Measurements from ENCODE around the gene FBXO42. TPM values are rescaled to one million over a fixed set of nuclear protein-coding genes. Genes with fewer than 3 reads are reported as not detected.
"Not testable (repeated sequence)": the region's sequence is repeated elsewhere in the genome, so short reads cannot be mapped to it uniquely, and the experiment has no call there.

Gene FBXO42
- total and polyA plus RNA-seq, 4 donors, result 22.8 to 29.2 (median 27.5) TPM

DNA sequence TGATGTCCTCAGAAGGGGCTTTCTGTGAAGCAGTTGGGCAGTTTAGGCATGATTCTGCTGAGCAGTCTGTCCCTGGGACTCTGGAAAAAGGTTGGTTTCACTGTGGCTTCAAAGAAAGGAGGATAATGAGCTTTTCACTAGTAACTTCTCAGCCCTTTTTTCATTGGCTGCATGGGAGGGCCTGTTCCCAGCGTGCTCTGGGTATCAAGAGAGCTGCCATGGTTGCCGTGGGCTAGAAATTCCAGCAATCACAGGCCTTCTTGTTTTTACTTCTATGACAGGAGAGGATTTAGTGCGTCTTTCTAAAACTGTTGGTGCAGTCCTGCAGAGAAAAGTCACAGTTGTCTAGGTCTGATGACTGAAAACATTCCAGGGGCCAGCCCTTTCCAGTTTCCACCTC lies 22.0 kb upstream of the FBXO42 start:
- H3K4me3 ChIP-seq (ENCODE audit: low read depth, low read length), result no peak overlapping the region
- WGBS (ENCODE audit: insufficient coverage), result no CpG with 5 or more reads among the region's 3 CpGs
- peaks cover 38% of the 10 kb centered on the region for H3K4me1 ChIP-seq (ENCODE audit: control insufficient read depth, insufficient read depth, low read length)
- no peaks in the 10 kb centered on the region for H3K9me3 ChIP-seq (ENCODE audit: control insufficient read depth, insufficient read depth, low read length)
- H3K27me3 ChIP-seq (ENCODE audit: control insufficient read depth, insufficient read depth, low read length), result no peaks in the 10 kb centered on the region
- peak in 3 of 6 donors; percentile 31 to 55 (median 49) for DNase-seq (ENCODE audit: low read depth in 4 of 6, low spot score in 6 of 6)
- no peaks in the 10 kb centered on the region for H3K36me3 ChIP-seq (ENCODE audit: control insufficient read depth, insufficient read depth, low read length)
- H3K27ac ChIP-seq (ENCODE audit: low read depth, low read length), result peak overlapping the region; percentile 61

- no peaks in the 10 kb centered on the region for H3K27me3 ChIP-seq (ENCODE audit: control insufficient read depth, insufficient read depth, low read length)
- H3K4me1 ChIP-seq (ENCODE audit: control insufficient read depth, insufficient read depth, low read length), result peaks cover 40% of the 10 kb centered on the region
- 97% methylated on average over 3 of the region's 3 CpGs for WGBS (ENCODE audit: insufficient coverage)
- no peak overlapping the region for H3K4me3 ChIP-seq (ENCODE audit: low read depth, low read length)
- no peaks in the 10 kb centered on the region for H3K36me3 ChIP-seq (ENCODE audit: control insufficient read depth, insufficient read depth, low read length)
- DNase-seq (ENCODE audit: low read depth in 4 of 6, low spot score in 6 of 6), result no peak
- no peaks in the 10 kb centered on the region for H3K9me3 ChIP-seq (ENCODE audit: control insufficient read depth, insufficient read depth, low read length)
- H3K27ac ChIP-seq (ENCODE audit: low read depth, low read length), result no peak overlapping the region
Observed at GRCh38 chr1:16372535-16373285, 20.4 kb upstream of the FBXO42 start.

GRCh38 chr1:16371725-16372124 lies 19.4 kb upstream of the FBXO42 start:
- no peak for DNase-seq (ENCODE audit: low read depth in 4 of 6, low spot score in 6 of 6)
- H3K4me1 ChIP-seq (ENCODE audit: control insufficient read depth, insufficient read depth, low read length), result peaks cover 33% of the 10 kb centered on the region

DNA sequence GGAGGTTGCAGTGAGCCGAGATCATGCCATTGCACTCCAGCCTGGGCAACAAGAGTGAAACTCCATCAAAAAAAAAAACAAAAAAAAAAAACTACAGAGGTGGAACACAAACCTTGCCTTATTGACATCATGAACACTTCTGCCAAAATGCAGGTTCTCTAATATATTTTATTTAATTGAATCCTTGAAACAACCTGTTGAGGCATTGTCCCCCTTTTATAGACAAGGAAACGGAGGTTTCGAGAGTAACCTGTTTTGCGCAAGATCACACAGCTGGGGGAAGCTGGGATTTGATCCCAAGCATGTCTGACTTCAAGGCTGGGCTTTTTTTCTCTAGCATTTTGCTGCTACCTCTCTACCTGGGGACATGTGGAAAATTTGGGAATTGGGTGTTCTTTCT lies 17.5 kb upstream of the FBXO42 start:
- Histone ChIP-seq H3K4me1 (ENCODE audit: control insufficient read depth, insufficient read depth, low read length) (peaks cover 21% of the 10 kb centered on the region), H3K9me3 (ENCODE audit: control insufficient read depth, insufficient read depth, low read length) (no peaks in the 10 kb centered on the region), H3K4me3 (ENCODE audit: low read depth, low read length) (no peak overlapping the region), H3K27ac (ENCODE audit: low read depth, low read length) (no peak overlapping the region), H3K36me3 (ENCODE audit: control insufficient read depth, insufficient read depth, low read length) (no peaks in the 10 kb centered on the region), H3K27me3 (ENCODE audit: control insufficient read depth, insufficient read depth, low read length) (no peaks in the 10 kb centered on the region)
- no CpG with 5 or more reads among the region's 4 CpGs for WGBS (ENCODE audit: insufficient coverage)
- no peak for DNase-seq (ENCODE audit: low read depth in 4 of 6, low spot score in 6 of 6)

More at GRCh38 chr1:16371725-16372124, 19.4 kb upstream of the FBXO42 start:
- no peak overlapping the region for H3K4me3 ChIP-seq (ENCODE audit: low read depth, low read length)
- WGBS (ENCODE audit: insufficient coverage), result 92% methylated on average over 4 of the region's 5 CpGs
- H3K36me3 ChIP-seq (ENCODE audit: control insufficient read depth, insufficient read depth, low read length), result no peaks in the 10 kb centered on the region
- no peak overlapping the region for H3K27ac ChIP-seq (ENCODE audit: low read depth, low read length)
- H3K9me3 ChIP-seq (ENCODE audit: control insufficient read depth, insufficient read depth, low read length), result no peaks in the 10 kb centered on the region
- no peaks in the 10 kb centered on the region for H3K27me3 ChIP-seq (ENCODE audit: control insufficient read depth, insufficient read depth, low read length)

DNA sequence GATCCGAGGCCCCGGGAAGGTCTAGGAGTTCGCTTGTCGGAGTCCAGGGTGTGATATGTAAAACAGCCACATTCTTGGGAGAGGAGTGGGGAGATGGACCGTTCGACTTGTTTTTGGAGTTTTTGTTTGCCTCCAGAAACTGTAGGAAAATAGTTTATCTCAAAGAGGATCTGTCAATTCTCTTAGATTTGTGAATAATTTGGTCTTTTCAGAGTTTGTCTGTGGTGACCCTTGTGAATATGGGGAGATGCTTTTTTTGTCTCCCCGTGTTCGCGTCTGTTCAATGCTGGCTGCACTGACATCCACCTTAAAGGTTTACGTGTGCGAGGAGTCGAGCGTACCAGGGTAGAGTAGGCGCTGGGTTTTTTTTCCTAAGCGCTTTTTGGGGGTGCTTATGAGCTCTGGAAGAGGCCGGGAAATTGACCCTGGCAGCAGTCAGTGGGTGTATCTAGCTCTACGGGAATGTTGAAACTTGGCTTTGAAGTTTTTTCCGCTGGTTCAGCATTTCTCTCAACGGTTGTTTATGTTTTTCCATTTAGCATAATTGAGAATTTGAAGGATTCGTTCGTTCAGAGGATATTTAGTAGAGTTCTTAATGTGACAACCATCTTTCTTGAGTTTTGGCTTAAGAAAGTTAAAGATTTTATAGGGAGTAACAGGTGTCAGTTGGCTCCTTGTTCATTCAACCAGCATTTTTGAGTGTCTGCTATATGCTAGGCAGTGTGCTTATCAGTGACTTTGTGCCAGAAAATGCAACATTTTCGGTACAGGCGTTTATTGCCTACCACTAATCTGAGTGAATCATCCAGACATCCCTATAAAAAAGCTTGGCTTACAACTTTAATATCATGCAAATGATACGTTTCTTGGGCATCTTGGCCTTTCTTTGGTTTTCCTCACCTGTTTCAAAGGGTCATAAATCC lies 15.9 kb upstream of the FBXO42 start:
- peak in 1 of 6 donors; percentile 36 for DNase-seq (ENCODE audit: low read depth in 4 of 6, low spot score in 6 of 6)
- Histone ChIP-seq H3K36me3 (ENCODE audit: control insufficient read depth, insufficient read depth, low read length) (no peaks in the 10 kb centered on the region), H3K4me1 (ENCODE audit: control insufficient read depth, insufficient read depth, low read length) (peaks cover 6% of the 10 kb centered on the region), H3K9me3 (ENCODE audit: control insufficient read depth, insufficient read depth, low read length) (no peaks in the 10 kb centered on the region), H3K27me3 (ENCODE audit: control insufficient read depth, insufficient read depth, low read length) (no peaks in the 10 kb centered on the region), H3K27ac (ENCODE audit: low read depth, low read length) (peak overlapping the region; percentile 99), H3K4me3 (ENCODE audit: low read depth, low read length) (peak overlapping the region; percentile 86)
- 0% methylated on average over 16 of the region's 24 CpGs for WGBS (ENCODE audit: insufficient coverage)

- H3K36me3 ChIP-seq (ENCODE audit: control insufficient read depth, insufficient read depth, low read length), result no peaks in the 10 kb centered on the region
- 0% methylated on average over 47 of the region's 47 CpGs for WGBS (ENCODE audit: insufficient coverage)
- DNase-seq (ENCODE audit: low read depth in 4 of 6, low spot score in 6 of 6), result peak in 5 of 6 donors; percentile 62 to 95 (median 80)
- peak overlapping the region; percentile 99 for H3K27ac ChIP-seq (ENCODE audit: low read depth, low read length)
- H3K4me1 ChIP-seq (ENCODE audit: control insufficient read depth, insufficient read depth, low read length), result peaks cover 6% of the 10 kb centered on the region
- peak overlapping the region; percentile 86 for H3K4me3 ChIP-seq (ENCODE audit: low read depth, low read length)
- no peaks in the 10 kb centered on the region for H3K27me3 ChIP-seq (ENCODE audit: control insufficient read depth, insufficient read depth, low read length)
- H3K9me3 ChIP-seq (ENCODE audit: control insufficient read depth, insufficient read depth, low read length), result no peaks in the 10 kb centered on the region
Observed at GRCh38 chr1:16367258-16367967, 15.1 kb upstream of the FBXO42 start.

- Histone ChIP-seq H3K27me3 (ENCODE audit: control insufficient read depth, insufficient read depth, low read length) (no peaks in the 10 kb centered on the region), H3K9me3 (ENCODE audit: control insufficient read depth, insufficient read depth, low read length) (no peaks in the 10 kb centered on the region), H3K27ac (ENCODE audit: low read depth, low read length) (peak within 1 kb of the TSS; percentile 99), H3K4me1 (ENCODE audit: control insufficient read depth, insufficient read depth, low read length) (peaks cover 6% of the 10 kb centered on the region), H3K36me3 (ENCODE audit: control insufficient read depth, insufficient read depth, low read length) (no peaks in the 10 kb centered on the region), H3K4me3 (ENCODE audit: low read depth, low read length) (peak within 1 kb of the TSS; percentile 86)
- 0% methylated on average over 22 of the region's 24 CpGs for WGBS (ENCODE audit: insufficient coverage)
- peak; percentile 98 to 100 (median 99) for DNase-seq (ENCODE audit: low read depth in 4 of 6, low spot score in 6 of 6)
Observed at GRCh38 chr1:16366722-16367257, 14.5 kb upstream of the FBXO42 start, which contains the start of gene SZRD1. Gene SZRD1 (plus strand): TSS chr1:16367242. CDS start chr1:16367258, 16 bp downstream.

DNA sequence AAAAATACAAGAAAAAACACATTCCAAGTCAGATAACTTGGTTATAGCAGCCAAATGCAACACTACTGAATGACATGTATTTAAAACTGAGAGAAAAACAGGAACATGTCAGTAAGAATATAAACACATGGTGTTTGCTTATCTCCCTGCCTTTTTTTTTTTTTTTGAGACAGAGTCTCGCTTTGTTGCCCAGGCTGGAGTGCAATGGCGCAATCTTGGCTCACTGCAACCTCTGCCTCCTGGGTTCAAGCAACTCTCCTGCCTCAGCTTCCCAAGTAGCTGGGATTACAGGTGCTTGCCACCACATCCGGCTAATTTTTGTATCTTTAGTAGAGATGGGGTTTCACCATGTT lies 12.8 kb upstream of the FBXO42 start:
- H3K4me3 ChIP-seq (ENCODE audit: low read depth, low read length); H3K27me3 ChIP-seq (ENCODE audit: control insufficient read depth, insufficient read depth, low read length); H3K36me3 ChIP-seq (ENCODE audit: control insufficient read depth, insufficient read depth, low read length); DNase-seq (ENCODE audit: low read depth in 4 of 6, low spot score in 6 of 6); H3K9me3 ChIP-seq (ENCODE audit: control insufficient read depth, insufficient read depth, low read length); H3K27ac ChIP-seq (ENCODE audit: low read depth, low read length); H3K4me1 ChIP-seq (ENCODE audit: control insufficient read depth, insufficient read depth, low read length): not testable (repeated sequence)
- no CpG with 5 or more reads among the region's 3 CpGs for WGBS (ENCODE audit: insufficient coverage)

DNA sequence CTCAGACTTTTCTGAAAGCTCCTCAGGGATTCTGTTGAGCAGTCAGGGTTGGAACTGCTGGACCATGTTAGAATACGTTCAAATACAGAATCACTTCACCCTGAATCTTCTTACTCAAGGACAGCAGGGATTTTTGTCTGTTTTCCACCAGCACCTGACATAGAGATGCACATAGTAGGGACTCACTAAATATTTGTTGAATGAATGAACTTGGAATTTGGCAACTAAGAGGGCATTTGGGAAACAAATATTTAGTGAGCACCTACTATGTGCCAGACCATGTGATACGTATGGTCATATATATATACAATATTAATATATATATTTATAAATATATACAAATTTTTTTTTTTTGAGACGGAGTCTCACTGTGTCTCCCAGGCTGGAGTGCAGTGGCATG lies 4.6 kb upstream of the FBXO42 start:
- Histone ChIP-seq H3K9me3 (ENCODE audit: control insufficient read depth, insufficient read depth, low read length) (no peaks in the 10 kb centered on the region), H3K36me3 (ENCODE audit: control insufficient read depth, insufficient read depth, low read length) (no peaks in the 10 kb centered on the region), H3K4me3 (ENCODE audit: low read depth, low read length) (no peak overlapping the region), H3K4me1 (ENCODE audit: control insufficient read depth, insufficient read depth, low read length) (peaks cover 6% of the 10 kb centered on the region), H3K27ac (ENCODE audit: low read depth, low read length) (no peak overlapping the region), H3K27me3 (ENCODE audit: control insufficient read depth, insufficient read depth, low read length) (no peaks in the 10 kb centered on the region)
- WGBS (ENCODE audit: insufficient coverage), result no CpG with 5 or more reads among the region's 3 CpGs
- DNase-seq (ENCODE audit: low read depth in 4 of 6, low spot score in 6 of 6), result no peak

Data from spinal cord (tissue), 10 donors.